Measurements from ENCODE around the gene BTBD9.

DNA sequence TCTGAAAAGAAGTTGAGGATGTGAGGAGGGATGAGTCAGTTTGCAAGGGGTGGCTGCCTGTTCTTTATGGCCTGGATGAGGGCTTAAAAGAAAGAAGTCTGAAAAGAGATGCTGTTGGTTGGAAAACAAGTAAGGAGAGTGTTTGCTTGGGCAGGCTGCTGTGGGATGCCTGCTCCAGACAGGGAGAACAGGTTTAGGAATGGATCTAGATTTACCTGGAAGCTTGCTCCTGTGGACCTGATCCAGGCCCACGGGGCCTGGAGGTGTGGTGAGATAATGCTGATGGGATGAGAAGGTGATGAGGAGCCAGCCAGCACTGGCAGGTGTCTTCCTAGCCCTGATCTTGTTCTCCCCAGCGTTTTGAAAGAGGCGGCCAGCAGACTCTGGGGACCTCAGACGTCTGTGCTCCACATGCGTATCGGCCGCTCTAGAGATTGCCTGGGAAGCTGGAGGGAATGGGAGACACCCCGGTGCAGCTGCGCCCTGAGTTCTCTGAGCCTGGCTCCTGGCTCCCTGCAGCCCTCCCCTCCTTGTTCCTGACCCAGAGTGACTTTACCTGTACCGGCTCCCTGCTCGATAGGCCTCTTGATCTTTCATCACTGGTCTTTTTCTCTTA is 488.9 kb downstream of the BTBD9 start:
- TF ChIP-seq, protein P1, sequence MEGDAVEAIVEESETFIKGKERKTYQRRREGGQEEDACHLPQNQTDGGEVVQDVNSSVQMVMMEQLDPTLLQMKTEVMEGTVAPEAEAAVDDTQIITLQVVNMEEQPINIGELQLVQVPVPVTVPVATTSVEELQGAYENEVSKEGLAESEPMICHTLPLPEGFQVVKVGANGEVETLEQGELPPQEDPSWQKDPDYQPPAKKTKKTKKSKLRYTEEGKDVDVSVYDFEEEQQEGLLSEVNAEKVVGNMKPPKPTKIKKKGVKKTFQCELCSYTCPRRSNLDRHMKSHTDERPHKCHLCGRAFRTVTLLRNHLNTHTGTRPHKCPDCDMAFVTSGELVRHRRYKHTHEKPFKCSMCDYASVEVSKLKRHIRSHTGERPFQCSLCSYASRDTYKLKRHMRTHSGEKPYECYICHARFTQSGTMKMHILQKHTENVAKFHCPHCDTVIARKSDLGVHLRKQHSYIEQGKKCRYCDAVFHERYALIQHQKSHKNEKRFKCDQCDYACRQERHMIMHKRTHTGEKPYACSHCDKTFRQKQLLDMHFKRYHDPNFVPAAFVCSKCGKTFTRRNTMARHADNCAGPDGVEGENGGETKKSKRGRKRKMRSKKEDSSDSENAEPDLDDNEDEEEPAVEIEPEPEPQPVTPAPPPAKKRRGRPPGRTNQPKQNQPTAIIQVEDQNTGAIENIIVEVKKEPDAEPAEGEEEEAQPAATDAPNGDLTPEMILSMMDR (IDR thresholded peaks at IDR 0.05): no peak
- no peak for TF ChIP-seq POLR2A (IDR thresholded peaks at IDR 0.05)
